HG03342 (cell line): ENCODE measurements around the gene TBC1D22A.
"Not testable (repeated sequence)": the region's sequence is repeated elsewhere in the genome, so short reads cannot be mapped to it uniquely, and the experiment has no call there.

Experiments
- ATAC-seq: cut with Tn5 transposase; IDR thresholded peaks from one replicate; pipeline ENCODE4 v1.9.1; 2021; ENCODE audit warnings: mild to moderate bottlenecking, moderate library complexity; ENCODE audit not compliant: unreplicated experiment

TBC1D22A gene

GRCh38 chr22:47125603-47126002, 363.2 kb downstream of the TBC1D22A start:
- no peak for ATAC-seq

- no peak for ATAC-seq
Measured at GRCh38 chr22:47126344-47126811, 363.9 kb downstream of the TBC1D22A start.

GRCh38 chr22:47127441-47127871, 365.0 kb downstream of the TBC1D22A start:
- ATAC-seq: no peak

GRCh38 chr22:47128216-47128615, 365.8 kb downstream of the TBC1D22A start:
- no peak for ATAC-seq

- no peak for ATAC-seq
Measured at GRCh38 chr22:47128622-47129215, 366.3 kb downstream of the TBC1D22A start.

GRCh38 chr22:47129902-47130635, 367.6 kb downstream of the TBC1D22A start:
- ATAC-seq: no peak

GRCh38 chr22:47130883-47131631, 368.6 kb downstream of the TBC1D22A start:
- ATAC-seq: no peak

- no peak for ATAC-seq
Measured at GRCh38 chr22:47131632-47132427, 369.4 kb downstream of the TBC1D22A start.

GRCh38 chr22:47132428-47132825, 370.0 kb downstream of the TBC1D22A start:
- no peak for ATAC-seq

GRCh38 chr22:47133061-47133969, 370.9 kb downstream of the TBC1D22A start:
- no peak for ATAC-seq

GRCh38 chr22:47134222-47134621, 371.8 kb downstream of the TBC1D22A start:
- no peak for ATAC-seq

- ATAC-seq: no peak
Measured at GRCh38 chr22:47135338-47135737, 372.9 kb downstream of the TBC1D22A start.

- no peak for ATAC-seq
Measured at GRCh38 chr22:47136050-47136449, 373.6 kb downstream of the TBC1D22A start.

GRCh38 chr22:47136671-47137070, 374.2 kb downstream of the TBC1D22A start:
- no peak for ATAC-seq

GRCh38 chr22:47139013-47139789, 376.8 kb downstream of the TBC1D22A start:
- no peak for ATAC-seq

GRCh38 chr22:47139790-47140119, 377.3 kb downstream of the TBC1D22A start:
- ATAC-seq: no peak

GRCh38 chr22:47140975-47141374, 378.5 kb downstream of the TBC1D22A start:
- ATAC-seq: not testable (repeated sequence)

- ATAC-seq: no peak
Measured at GRCh38 chr22:47142427-47143046, 380.1 kb downstream of the TBC1D22A start.
